ENCODE measurements around the gene CDO1.

DNA sequence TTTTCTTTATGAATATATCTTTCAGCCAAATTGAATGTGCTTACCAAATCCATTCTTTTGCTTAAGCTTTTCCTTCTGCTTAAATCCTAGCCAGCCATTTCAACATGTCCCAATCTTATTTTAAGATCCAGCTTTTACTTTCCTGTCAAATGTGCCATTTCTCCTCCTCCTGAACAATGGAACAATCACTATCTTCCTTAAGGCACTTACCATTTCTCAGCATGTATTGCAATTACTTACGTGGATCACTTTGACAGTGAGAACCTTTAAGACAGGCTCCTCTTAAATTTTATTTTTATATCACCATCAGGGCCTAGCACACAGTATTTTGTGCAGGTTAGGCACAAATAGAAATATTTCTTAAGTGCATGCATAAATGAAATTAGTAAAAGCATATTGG is 4.4 kb upstream of the CDO1 start:
- TF ChIP-seq, protein P1, sequence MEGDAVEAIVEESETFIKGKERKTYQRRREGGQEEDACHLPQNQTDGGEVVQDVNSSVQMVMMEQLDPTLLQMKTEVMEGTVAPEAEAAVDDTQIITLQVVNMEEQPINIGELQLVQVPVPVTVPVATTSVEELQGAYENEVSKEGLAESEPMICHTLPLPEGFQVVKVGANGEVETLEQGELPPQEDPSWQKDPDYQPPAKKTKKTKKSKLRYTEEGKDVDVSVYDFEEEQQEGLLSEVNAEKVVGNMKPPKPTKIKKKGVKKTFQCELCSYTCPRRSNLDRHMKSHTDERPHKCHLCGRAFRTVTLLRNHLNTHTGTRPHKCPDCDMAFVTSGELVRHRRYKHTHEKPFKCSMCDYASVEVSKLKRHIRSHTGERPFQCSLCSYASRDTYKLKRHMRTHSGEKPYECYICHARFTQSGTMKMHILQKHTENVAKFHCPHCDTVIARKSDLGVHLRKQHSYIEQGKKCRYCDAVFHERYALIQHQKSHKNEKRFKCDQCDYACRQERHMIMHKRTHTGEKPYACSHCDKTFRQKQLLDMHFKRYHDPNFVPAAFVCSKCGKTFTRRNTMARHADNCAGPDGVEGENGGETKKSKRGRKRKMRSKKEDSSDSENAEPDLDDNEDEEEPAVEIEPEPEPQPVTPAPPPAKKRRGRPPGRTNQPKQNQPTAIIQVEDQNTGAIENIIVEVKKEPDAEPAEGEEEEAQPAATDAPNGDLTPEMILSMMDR (IDR thresholded peaks at IDR 0.05) = no peak
- no peak for TF ChIP-seq POLR2A (IDR thresholded peaks at IDR 0.05)

Measured in heart left ventricle (tissue), 13 donors.